Activated CD4-positive, alpha-beta memory T cell treated with anti-CD3 and anti-CD28 coated beads, Interleukin-2, amount 10 ng/mL, durations not matched to agents 7 days and 5 days (primary cell): Measurements from ENCODE around the gene LHFPL2. TPM values are rescaled to one million over a fixed set of nuclear protein-coding genes. Genes with fewer than 3 reads are reported as not detected.
"Not testable (repeated sequence)": the region's sequence is repeated elsewhere in the genome, so short reads cannot be mapped to it uniquely, and the experiment has no call there.

Experiments
- CTCF ChIA-PET: fragments of 350-600 bp; sonication (Branson Sonifier 250); formaldehyde crosslinking; loops from one replicate; lab custom pipeline; 2021; ENCODE audit warnings: antibody characterized with exemption, inconsistent platforms; lab: Charles Lee
- POLR2A ChIA-PET: fragments of 350-600 bp; sonication (Branson Sonifier 250); formaldehyde crosslinking; loops from one replicate; lab custom pipeline; 2021; ENCODE audit warnings: antibody characterized with exemption; lab: Charles Lee
- DNase-seq: peaks from one replicate; pipeline ENCODE4 v3.0.0-alpha.2; 2020
- H3K27ac Mint-ChIP-seq: one replicate; pipeline ENCODE4 v1.8.0; 2021; ENCODE audit warnings: mild to moderate bottlenecking, mixed read lengths
- H3K27me3 Mint-ChIP-seq: one replicate; pipeline ENCODE4 v1.8.0; 2021; ENCODE audit warnings: mixed read lengths
- H3K36me3 Mint-ChIP-seq: one replicate; pipeline ENCODE4 v1.8.0; 2021; ENCODE audit warnings: low read depth, mixed read lengths
- H3K4me1 Mint-ChIP-seq: one replicate; pipeline ENCODE4 v1.8.0; 2021; ENCODE audit warnings: mixed read lengths
- H3K4me3 Mint-ChIP-seq: one replicate; pipeline ENCODE4 v1.8.0; 2021; ENCODE audit warnings: mild to moderate bottlenecking, mixed read lengths
- H3K9me3 Mint-ChIP-seq: one replicate; pipeline ENCODE4 v1.8.0; 2021; ENCODE audit warnings: mixed read lengths
- total RNA-seq, 2 experiments: library from RNA; stranded (reverse); gene quantifications; one replicate each; pipeline ENCODE4 v1.2.3, GENCODE V29; 2021

The LHFPL2 gene
- total RNA-seq, 2 experiments from 2014 or later: 0.18 to 0.30 TPM

- no peak for DNase-seq
- H3K27ac Mint-ChIP-seq: no peak overlapping the region
- H3K4me1 Mint-ChIP-seq: peaks cover 10% of the 10 kb centered on the region
- no peak overlapping the region for H3K4me3 Mint-ChIP-seq
- H3K9me3 Mint-ChIP-seq: no peaks in the 10 kb centered on the region
- CTCF ChIA-PET: no interaction called here
- no peaks in the 10 kb centered on the region for H3K36me3 Mint-ChIP-seq
- no peaks in the 10 kb centered on the region for H3K27me3 Mint-ChIP-seq
- POLR2A ChIA-PET: interaction anchor here (0.6 kb wide), 1 partner anchor 106 kb away, joined by 4 read pairs; no protein-coding TSS in a partner anchor
Measured at GRCh38 chr5:78483809-78484521, 164.6 kb downstream of the LHFPL2 start.

- H3K4me3 Mint-ChIP-seq: no peak overlapping the region
- no peak for DNase-seq
- H3K9me3 Mint-ChIP-seq: no peaks in the 10 kb centered on the region
- H3K36me3 Mint-ChIP-seq: no peaks in the 10 kb centered on the region
- no peak overlapping the region for H3K27ac Mint-ChIP-seq
- ChIA-PET CTCF (no interaction called here), POLR2A (interaction anchor here (0.6 kb wide), 1 partner anchor 107 kb away, joined by 4 read pairs; no protein-coding TSS in a partner anchor)
- H3K4me1 Mint-ChIP-seq: peaks cover 10% of the 10 kb centered on the region
- no peaks in the 10 kb centered on the region for H3K27me3 Mint-ChIP-seq
Measured at GRCh38 chr5:78482948-78483347, 165.6 kb downstream of the LHFPL2 start.

GRCh38 chr5:78476795-78477194, 171.8 kb downstream of the LHFPL2 start:
- no peak overlapping the region for H3K4me3 Mint-ChIP-seq
- CTCF ChIA-PET: no interaction called here
- POLR2A ChIA-PET: no interaction called here
- no peak overlapping the region for H3K27ac Mint-ChIP-seq
- no peaks in the 10 kb centered on the region for H3K27me3 Mint-ChIP-seq
- no peaks in the 10 kb centered on the region for H3K9me3 Mint-ChIP-seq
- no peaks in the 10 kb centered on the region for H3K4me1 Mint-ChIP-seq
- DNase-seq: no peak
- no peaks in the 10 kb centered on the region for H3K36me3 Mint-ChIP-seq

GRCh38 chr5:78475370-78475769, 173.2 kb downstream of the LHFPL2 start:
- DNase-seq: no peak
- no peaks in the 10 kb centered on the region for H3K27me3 Mint-ChIP-seq
- ChIA-PET POLR2A (no interaction called here), CTCF (no interaction called here)
- H3K4me1 Mint-ChIP-seq: no peaks in the 10 kb centered on the region
- no peak overlapping the region for H3K4me3 Mint-ChIP-seq
- H3K27ac Mint-ChIP-seq: no peak overlapping the region
- H3K36me3 Mint-ChIP-seq: no peaks in the 10 kb centered on the region
- no peaks in the 10 kb centered on the region for H3K9me3 Mint-ChIP-seq

- DNase-seq: no peak
- Mint-ChIP-seq H3K27me3 (no peaks in the 10 kb centered on the region), H3K4me1 (no peaks in the 10 kb centered on the region), H3K27ac (no peak overlapping the region), H3K36me3 (no peaks in the 10 kb centered on the region), H3K4me3 (no peak overlapping the region), H3K9me3 (no peaks in the 10 kb centered on the region)
- CTCF ChIA-PET: no interaction called here
- POLR2A ChIA-PET: no interaction called here
Measured at GRCh38 chr5:78473751-78474150, 174.8 kb downstream of the LHFPL2 start.

- H3K27me3 Mint-ChIP-seq: no peaks in the 10 kb centered on the region
- POLR2A ChIA-PET: no interaction called here
- H3K36me3 Mint-ChIP-seq: no peaks in the 10 kb centered on the region
- no peaks in the 10 kb centered on the region for H3K4me1 Mint-ChIP-seq
- no peak overlapping the region for H3K4me3 Mint-ChIP-seq
- CTCF ChIA-PET: no interaction called here
- no peaks in the 10 kb centered on the region for H3K9me3 Mint-ChIP-seq
- no peak for DNase-seq
- H3K27ac Mint-ChIP-seq: no peak overlapping the region
Measured at GRCh38 chr5:78472469-78473106, 176.0 kb downstream of the LHFPL2 start.

GRCh38 chr5:78471896-78472295, 176.7 kb downstream of the LHFPL2 start:
- Mint-ChIP-seq H3K9me3 (no peaks in the 10 kb centered on the region), H3K36me3 (no peaks in the 10 kb centered on the region), H3K27me3 (no peaks in the 10 kb centered on the region), H3K4me1 (no peaks in the 10 kb centered on the region), H3K27ac (no peak overlapping the region), H3K4me3 (no peak overlapping the region)
- CTCF ChIA-PET: no interaction called here
- POLR2A ChIA-PET: no interaction called here
- DNase-seq: no peak

- DNase-seq: no peak
- H3K36me3 Mint-ChIP-seq: peaks cover 2% of the 10 kb centered on the region
- no peaks in the 10 kb centered on the region for H3K9me3 Mint-ChIP-seq
- POLR2A ChIA-PET: interaction anchor here (0.7 kb wide), 1 partner anchor 43 kb away, joined by 3 read pairs; no protein-coding TSS in a partner anchor
- H3K4me3 Mint-ChIP-seq: no peak overlapping the region
- CTCF ChIA-PET: interaction anchor here (0.7 to 1.2 kb wide), 2 partner anchors 20 to 159 kb away, joined by 3 read pairs; no protein-coding TSS in a partner anchor
- no peaks in the 10 kb centered on the region for H3K4me1 Mint-ChIP-seq
- no peak overlapping the region for H3K27ac Mint-ChIP-seq
- no peaks in the 10 kb centered on the region for H3K27me3 Mint-ChIP-seq
Measured at GRCh38 chr5:78467752-78468357, 180.7 kb downstream of the LHFPL2 start.

- no peak overlapping the region for H3K4me3 Mint-ChIP-seq
- H3K4me1 Mint-ChIP-seq: no peaks in the 10 kb centered on the region
- H3K9me3 Mint-ChIP-seq: no peaks in the 10 kb centered on the region
- H3K36me3 Mint-ChIP-seq: peaks cover 2% of the 10 kb centered on the region
- no peak overlapping the region for H3K27ac Mint-ChIP-seq
- POLR2A ChIA-PET: no interaction called here
- no peaks in the 10 kb centered on the region for H3K27me3 Mint-ChIP-seq
- DNase-seq: no peak
- CTCF ChIA-PET: interaction anchor here (1.2 kb wide), 1 partner anchor 160 kb away, joined by 3 read pairs; no protein-coding TSS in a partner anchor
Measured at GRCh38 chr5:78467140-78467539, 181.4 kb downstream of the LHFPL2 start.

GRCh38 chr5:78458843-78459242, 189.7 kb downstream of the LHFPL2 start:
- Mint-ChIP-seq H3K27ac (no peak overlapping the region), H3K4me3 (no peak overlapping the region), H3K9me3 (peaks cover 2% of the 10 kb centered on the region), H3K4me1 (peaks cover 3% of the 10 kb centered on the region), H3K27me3 (no peaks in the 10 kb centered on the region), H3K36me3 (peaks cover 15% of the 10 kb centered on the region)
- DNase-seq: no peak
- CTCF ChIA-PET: no interaction called here
- POLR2A ChIA-PET: no interaction called here

- H3K4me1 Mint-ChIP-seq, H3K27me3 Mint-ChIP-seq, H3K4me3 Mint-ChIP-seq, CTCF ChIA-PET, POLR2A ChIA-PET, H3K9me3 Mint-ChIP-seq, H3K27ac Mint-ChIP-seq, DNase-seq: not testable (repeated sequence)
- H3K36me3 Mint-ChIP-seq: peaks cover 15% of the 10 kb centered on the region
Measured at GRCh38 chr5:78457507-78457906, 191.1 kb downstream of the LHFPL2 start.

GRCh38 chr5:78449103-78449502, 199.5 kb downstream of the LHFPL2 start:
- H3K27ac Mint-ChIP-seq: no peak overlapping the region
- no peak overlapping the region for H3K4me3 Mint-ChIP-seq
- H3K9me3 Mint-ChIP-seq: peaks cover 2% of the 10 kb centered on the region
- DNase-seq: no peak
- H3K27me3 Mint-ChIP-seq: no peaks in the 10 kb centered on the region
- ChIA-PET CTCF (no interaction called here), POLR2A (no interaction called here)
- no peaks in the 10 kb centered on the region for H3K4me1 Mint-ChIP-seq
- peaks cover 12% of the 10 kb centered on the region for H3K36me3 Mint-ChIP-seq

GRCh38 chr5:78447775-78448424, 200.7 kb downstream of the LHFPL2 start:
- ChIA-PET POLR2A (no interaction called here), CTCF (no interaction called here)
- no peak for DNase-seq
- H3K27ac Mint-ChIP-seq: no peak overlapping the region
- no peak overlapping the region for H3K4me3 Mint-ChIP-seq
- H3K9me3 Mint-ChIP-seq: peaks cover 2% of the 10 kb centered on the region
- H3K27me3 Mint-ChIP-seq: no peaks in the 10 kb centered on the region
- H3K36me3 Mint-ChIP-seq: peaks cover 14% of the 10 kb centered on the region
- no peaks in the 10 kb centered on the region for H3K4me1 Mint-ChIP-seq
